Omental fat pad (tissue), 4 donors: Measurements from ENCODE around the gene MYLK. TPM values are rescaled to one million over a fixed set of nuclear protein-coding genes. Genes with fewer than 3 reads are reported as not detected.

Experiments used
- ATAC-seq: fragments of 150-250 bp; one replicate; pipeline ENCODE4 v1.9.1; 2016; ENCODE audit warnings: mild to moderate bottlenecking, moderate library complexity; ENCODE audit not compliant: low FRiP score
- DNase-seq: peaks from one replicate; pipeline ENCODE4 v3.0.0-alpha.2; 2019; ENCODE audit warnings: low spot score
- total RNA-seq, 4 donors: library from RNA; depleted of rRNA; stranded (reverse); fragments of >200 nt; gene quantifications; one replicate each; pipeline ENCODE4 v1.1.0, GENCODE V29; 2016
- TF ChIP-seq, protein P1 (sequence below), 3 donors: fragments of 450-650 bp; IDR thresholded peaks; one replicate each; pipeline ENCODE4 v1.5.1; 2016 to 2017; ENCODE audit warnings: antibody characterized with exemption in 3 of 3, mild to moderate bottlenecking in 3 of 3, moderate library complexity in 2 of 3

MYLK gene
- total RNA-seq, 4 donors from 2014 or later = 26.8 to 188 (median 56.9) TPM

GRCh38 chr3:123587401-123587800, 296.7 kb downstream of the MYLK start:
- DNase-seq (no peak), ATAC-seq (no peak)
- TF ChIP-seq, protein P1, sequence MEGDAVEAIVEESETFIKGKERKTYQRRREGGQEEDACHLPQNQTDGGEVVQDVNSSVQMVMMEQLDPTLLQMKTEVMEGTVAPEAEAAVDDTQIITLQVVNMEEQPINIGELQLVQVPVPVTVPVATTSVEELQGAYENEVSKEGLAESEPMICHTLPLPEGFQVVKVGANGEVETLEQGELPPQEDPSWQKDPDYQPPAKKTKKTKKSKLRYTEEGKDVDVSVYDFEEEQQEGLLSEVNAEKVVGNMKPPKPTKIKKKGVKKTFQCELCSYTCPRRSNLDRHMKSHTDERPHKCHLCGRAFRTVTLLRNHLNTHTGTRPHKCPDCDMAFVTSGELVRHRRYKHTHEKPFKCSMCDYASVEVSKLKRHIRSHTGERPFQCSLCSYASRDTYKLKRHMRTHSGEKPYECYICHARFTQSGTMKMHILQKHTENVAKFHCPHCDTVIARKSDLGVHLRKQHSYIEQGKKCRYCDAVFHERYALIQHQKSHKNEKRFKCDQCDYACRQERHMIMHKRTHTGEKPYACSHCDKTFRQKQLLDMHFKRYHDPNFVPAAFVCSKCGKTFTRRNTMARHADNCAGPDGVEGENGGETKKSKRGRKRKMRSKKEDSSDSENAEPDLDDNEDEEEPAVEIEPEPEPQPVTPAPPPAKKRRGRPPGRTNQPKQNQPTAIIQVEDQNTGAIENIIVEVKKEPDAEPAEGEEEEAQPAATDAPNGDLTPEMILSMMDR (IDR thresholded peaks at IDR 0.05) = no peak

DNA sequence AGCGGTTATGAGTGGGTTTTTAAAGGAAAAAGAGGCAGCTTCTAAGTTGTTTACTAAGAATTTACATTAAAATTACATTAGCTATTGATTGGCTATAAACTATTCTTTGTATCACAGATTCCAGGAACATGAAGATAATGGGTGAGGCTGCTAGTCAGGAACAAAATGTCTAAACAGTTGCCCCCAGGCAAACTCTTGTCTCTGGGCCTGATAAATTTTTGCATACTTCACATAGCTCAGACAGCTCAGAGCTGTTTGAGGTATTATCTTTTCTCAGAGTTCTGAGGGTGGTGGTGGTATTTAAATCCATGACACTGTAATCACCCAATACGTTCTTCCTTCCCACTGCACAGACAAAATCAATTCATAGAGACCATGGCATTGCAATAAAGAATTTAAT, 297.2 kb downstream of the MYLK start:
- TF ChIP-seq, protein P1 (IDR thresholded peaks at IDR 0.05) = no peak
- ATAC-seq (no peak), DNase-seq (no peak)

DNA sequence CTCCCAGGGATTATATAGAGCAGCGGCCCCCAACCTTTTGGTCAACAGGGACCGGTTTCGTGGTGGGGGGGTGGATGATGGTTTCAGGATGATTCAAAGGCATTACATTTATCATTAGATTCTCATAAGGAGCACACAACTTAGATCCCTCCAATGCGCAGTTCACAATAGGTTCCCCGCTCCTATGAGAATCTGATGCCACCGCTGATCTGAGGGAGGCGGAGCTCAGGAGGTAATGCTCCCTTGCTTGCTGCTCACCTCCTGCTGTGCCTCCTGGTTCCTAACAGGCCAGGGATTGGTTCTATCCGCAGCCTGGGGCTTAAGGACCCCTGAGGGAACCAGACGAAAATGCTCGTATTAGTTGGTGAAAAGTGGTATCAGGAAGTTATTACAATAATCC, 298.0 kb downstream of the MYLK start:
- ATAC-seq = no peak
- TF ChIP-seq, protein P1 (IDR thresholded peaks at IDR 0.05) = no peak
- DNase-seq = no peak

GRCh38 chr3:123584988-123585937, 298.9 kb downstream of the MYLK start, which contains the start of gene HACD2:
Gene HACD2 (minus strand): TSS chr3:123585053. CDS start chr3:123585027, 26 bp downstream.
- DNase-seq (peak; percentile 79), ATAC-seq (peak; percentile 97)
- TF ChIP-seq, protein P1 (IDR thresholded peaks at IDR 0.05) = no peak

- peak; percentile 50 for ATAC-seq
- no peak for DNase-seq
- TF ChIP-seq, protein P1 (IDR thresholded peaks at IDR 0.05) = no peak
Observed at GRCh38 chr3:123584284-123584987, 299.7 kb downstream of the MYLK start.

DNA sequence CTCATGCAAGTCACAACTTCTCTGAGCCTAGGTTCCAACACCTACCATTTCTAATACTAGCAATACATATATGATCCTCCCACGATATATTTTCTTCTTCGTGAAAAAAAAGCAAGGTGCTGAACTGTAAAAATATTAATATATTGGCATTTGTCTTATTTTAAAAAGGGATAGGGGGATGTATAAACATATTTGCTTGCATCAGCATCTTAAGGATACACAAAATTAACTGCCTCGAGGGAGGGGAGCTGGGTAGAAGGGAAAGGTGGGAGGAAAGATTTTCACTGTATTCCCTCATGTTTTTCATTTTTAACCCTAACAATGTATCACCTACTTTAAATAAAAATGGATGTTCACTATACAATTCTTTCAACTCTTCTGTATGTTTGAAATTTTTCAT, 300.6 kb downstream of the MYLK start:
- no peak for ATAC-seq
- TF ChIP-seq, protein P1 (IDR thresholded peaks at IDR 0.05) = no peak
- no peak for DNase-seq
